ENCODE data around the gene PARD6G. TPM values are rescaled to one million over a fixed set of nuclear protein-coding genes. Genes with fewer than 3 reads are reported as not detected.

PARD6G gene
- total RNA-seq, 2 donors from 2014 or later = not detected

GRCh38 chr18:80198391-80198790 lies 48.9 kb downstream of the PARD6G start:
- ATAC-seq (no peak), DNase-seq (ENCODE audit: low spot score) (no peak)
- Mint-ChIP-seq H3K4me1 (ENCODE audit: low read depth in 2 of 2) (peaks cover 5 to 19% of the 10 kb centered on the region in 2 donors), H3K27ac (no peak overlapping the region), H3K27me3 (peaks cover 17 to 59% of the 10 kb centered on the region in 2 donors), H3K4me3 (no peak overlapping the region), H3K9me3 (no peaks in the 10 kb centered on the region), H3K36me3 (no peaks in the 10 kb centered on the region)

DNA sequence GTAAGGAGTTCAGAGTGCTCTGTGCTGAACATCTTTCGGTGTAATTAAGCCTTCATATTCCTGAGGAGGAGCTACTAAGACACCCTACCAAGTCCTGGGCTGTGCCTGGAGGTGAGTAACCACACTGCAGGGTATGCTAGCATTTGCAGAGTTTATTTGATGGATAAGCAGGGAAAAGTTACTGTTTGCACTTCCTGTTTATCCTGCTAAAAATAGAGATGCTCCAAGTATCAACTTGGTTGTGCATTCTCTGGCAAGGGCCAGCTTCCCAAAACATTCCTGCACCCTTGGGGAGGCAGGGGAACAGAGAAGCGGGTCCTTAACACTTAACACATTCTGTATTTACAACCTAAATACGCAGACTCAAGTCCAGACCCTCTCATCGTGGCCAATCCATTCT lies 49.8 kb downstream of the PARD6G start:
- no peak overlapping the region for H3K4me3 Mint-ChIP-seq

GRCh38 chr18:80196528-80197320 lies 50.6 kb downstream of the PARD6G start:
- ATAC-seq = no peak
- Mint-ChIP-seq H3K36me3 (no peaks in the 10 kb centered on the region), H3K4me1 (ENCODE audit: low read depth in 2 of 2) (peaks cover 5 to 10% of the 10 kb centered on the region in 2 donors), H3K27ac (no peak overlapping the region), H3K4me3 (no peak overlapping the region), H3K9me3 (no peaks in the 10 kb centered on the region), H3K27me3 (peaks cover 20 to 54% of the 10 kb centered on the region in 2 donors)
- DNase-seq (ENCODE audit: low spot score) = no peak

More for the DNA sequence above, 49.8 kb downstream of the PARD6G start:
- H3K27me3 Mint-ChIP-seq = peaks cover 17 to 51% of the 10 kb centered on the region in 2 donors
- H3K27ac Mint-ChIP-seq = no peak overlapping the region
- peaks cover 5 to 11% of the 10 kb centered on the region in 2 donors for H3K4me1 Mint-ChIP-seq (ENCODE audit: low read depth in 2 of 2)
- H3K9me3 Mint-ChIP-seq = no peaks in the 10 kb centered on the region
- no peak for DNase-seq (ENCODE audit: low spot score)
- ATAC-seq = no peak
- H3K36me3 Mint-ChIP-seq = no peaks in the 10 kb centered on the region

- H3K27me3 Mint-ChIP-seq = peaks cover 16 to 45% of the 10 kb centered on the region in 2 donors
- H3K4me3 Mint-ChIP-seq = no peak overlapping the region
- ATAC-seq = no peak
- no peaks in the 10 kb centered on the region for H3K9me3 Mint-ChIP-seq
- H3K36me3 Mint-ChIP-seq = no peaks in the 10 kb centered on the region
- peaks cover 0 to 5% of the 10 kb centered on the region in 2 donors for H3K4me1 Mint-ChIP-seq (ENCODE audit: low read depth in 2 of 2)
- DNase-seq (ENCODE audit: low spot score) = no peak
- H3K27ac Mint-ChIP-seq = no peak overlapping the region
These were observed 52.3 kb downstream of the PARD6G start for GRCh38 chr18:80194874-80195570.

DNA sequence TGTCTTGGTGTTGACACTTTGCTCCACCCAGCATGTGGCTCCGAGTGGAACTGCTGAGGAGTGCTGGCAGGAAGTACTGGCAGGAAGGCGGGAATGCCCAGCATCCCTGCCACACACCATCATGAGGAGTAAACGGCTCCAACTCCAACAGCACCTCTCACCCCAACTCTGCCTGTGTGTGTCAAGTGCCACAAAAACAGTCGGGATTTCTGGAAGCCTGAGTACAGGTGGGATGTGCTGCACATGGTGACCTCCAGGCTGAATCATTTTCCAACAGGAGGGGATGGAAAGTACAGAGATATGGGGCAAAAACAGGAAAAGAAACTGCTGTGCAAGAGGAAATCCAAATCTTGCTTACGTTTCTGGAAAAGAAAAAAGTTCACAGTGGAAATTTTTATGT lies 53.6 kb downstream of the PARD6G start:
- Mint-ChIP-seq H3K27ac (no peak overlapping the region), H3K36me3 (no peaks in the 10 kb centered on the region), H3K4me3 (no peak overlapping the region), H3K4me1 (ENCODE audit: low read depth in 2 of 2) (peaks cover 0 to 5% of the 10 kb centered on the region in 2 donors), H3K27me3 (peaks cover 12 to 38% of the 10 kb centered on the region in 2 donors), H3K9me3 (no peaks in the 10 kb centered on the region)
- ATAC-seq = no peak
- DNase-seq (ENCODE audit: low spot score) = no peak

DNA sequence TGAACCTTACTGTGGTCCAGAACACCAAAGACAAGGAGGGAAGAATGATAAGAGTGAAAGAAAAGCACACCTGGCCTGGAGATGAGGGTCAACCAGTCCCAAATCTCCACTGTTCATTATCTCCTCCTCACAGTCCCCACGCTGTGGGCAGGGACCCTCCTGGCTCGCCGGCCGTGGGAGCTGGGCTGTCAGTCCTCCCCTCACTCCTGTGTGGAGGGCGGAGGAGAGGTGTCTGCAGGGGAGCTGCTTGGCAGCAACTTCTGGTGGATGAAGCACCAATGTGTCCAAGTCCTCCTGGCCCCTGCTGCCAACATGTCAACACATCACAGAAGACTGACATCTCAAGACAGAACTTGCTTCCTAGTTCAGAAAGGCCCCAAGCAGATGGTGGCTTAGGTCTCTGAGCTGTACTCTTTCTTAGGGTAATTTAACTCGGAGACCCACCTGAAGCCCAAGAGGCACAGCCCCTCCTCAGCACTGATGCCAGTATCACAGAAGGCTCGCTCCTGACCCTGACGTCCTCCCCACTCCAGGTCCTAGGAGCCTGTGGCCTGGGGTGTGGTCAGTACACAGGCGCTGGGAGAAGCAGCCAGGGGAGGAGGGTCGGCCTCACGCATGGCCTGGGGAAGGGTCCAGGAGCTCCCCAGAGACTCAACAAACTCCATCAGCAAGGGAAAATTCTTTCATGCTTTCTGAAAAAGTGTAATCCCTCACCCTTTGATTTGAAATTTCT lies 54.5 kb downstream of the PARD6G start:
- no peak for ATAC-seq
- H3K4me3 Mint-ChIP-seq = no peak overlapping the region
- no peak for DNase-seq (ENCODE audit: low spot score)
- peaks cover 12 to 34% of the 10 kb centered on the region in 2 donors for H3K27me3 Mint-ChIP-seq
- H3K4me1 Mint-ChIP-seq (ENCODE audit: low read depth in 2 of 2) = peaks cover 0 to 5% of the 10 kb centered on the region in 2 donors
- no peak overlapping the region for H3K27ac Mint-ChIP-seq
- no peaks in the 10 kb centered on the region for H3K36me3 Mint-ChIP-seq
- H3K9me3 Mint-ChIP-seq = no peaks in the 10 kb centered on the region

DNA sequence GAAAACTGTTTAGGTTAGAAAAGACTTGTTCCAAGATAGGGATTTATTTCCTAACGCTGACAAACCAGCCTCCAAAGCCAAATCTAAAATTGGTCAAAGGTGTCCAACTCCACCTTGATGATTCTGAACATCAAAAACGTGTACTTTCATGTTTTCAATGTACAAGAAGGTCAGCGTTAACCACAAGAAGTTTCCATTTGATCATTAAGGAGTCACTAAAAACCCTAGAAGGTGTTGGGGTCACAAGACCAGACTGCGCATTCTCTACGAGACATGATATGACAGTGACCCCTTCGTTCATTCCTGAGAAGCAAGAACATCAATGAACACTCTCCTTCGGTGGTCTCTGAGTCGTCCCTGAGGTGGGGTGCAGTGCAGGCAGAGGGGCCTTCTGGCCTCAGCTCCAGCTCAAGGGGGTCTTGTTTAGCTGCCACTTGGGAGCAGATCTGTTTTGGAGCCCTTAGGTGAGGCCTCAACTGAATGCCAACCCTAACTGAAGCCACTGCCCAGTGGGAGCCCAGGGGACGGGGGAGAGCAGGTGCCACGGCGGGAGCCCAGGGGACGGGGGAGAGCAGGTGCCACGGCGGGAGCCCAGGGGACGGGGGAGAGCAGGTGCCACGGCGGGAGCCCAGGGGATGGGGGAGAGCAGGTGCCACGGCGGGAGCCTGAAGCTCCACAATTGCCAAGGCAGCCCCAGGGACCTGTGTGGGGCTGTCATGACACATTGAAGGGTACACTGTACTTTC lies 55.2 kb downstream of the PARD6G start:
- no peak for DNase-seq (ENCODE audit: low spot score)

DNA sequence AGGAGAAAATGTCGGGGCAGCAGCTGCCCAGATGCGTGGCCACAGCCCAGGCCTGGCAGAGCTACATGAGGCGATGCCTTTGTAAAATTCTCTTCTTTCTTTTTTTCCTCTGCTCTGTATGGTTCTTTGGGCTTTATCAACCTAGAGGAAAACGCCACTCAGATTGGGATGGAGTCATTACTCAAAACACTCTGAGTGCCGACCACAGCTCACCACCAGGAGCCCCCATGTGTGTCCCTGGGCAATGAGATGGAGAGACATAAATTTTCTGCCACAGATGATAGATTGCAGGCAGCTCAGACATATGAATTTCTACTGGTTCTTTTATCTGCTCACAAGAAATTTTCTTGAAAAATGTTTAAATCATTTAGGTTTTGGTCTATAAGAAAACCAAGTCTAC lies 56.0 kb downstream of the PARD6G start:
- no peak for DNase-seq (ENCODE audit: low spot score)
- H3K9me3 Mint-ChIP-seq = no peaks in the 10 kb centered on the region

More for the DNA sequence above, 55.2 kb downstream of the PARD6G start:
- no peaks in the 10 kb centered on the region for H3K9me3 Mint-ChIP-seq
- ATAC-seq = no peak
- peaks cover 12 to 27% of the 10 kb centered on the region in 2 donors for H3K27me3 Mint-ChIP-seq
- peaks cover 0 to 5% of the 10 kb centered on the region in 2 donors for H3K4me1 Mint-ChIP-seq (ENCODE audit: low read depth in 2 of 2)
- no peaks in the 10 kb centered on the region for H3K36me3 Mint-ChIP-seq
- no peak overlapping the region for H3K27ac Mint-ChIP-seq
- H3K4me3 Mint-ChIP-seq = no peak overlapping the region

GRCh38 chr18:80190311-80190710 lies 57.0 kb downstream of the PARD6G start:
- Mint-ChIP-seq H3K4me3 (no peak overlapping the region), H3K27me3 (peaks cover 10 to 23% of the 10 kb centered on the region in 2 donors), H3K9me3 (peaks cover 5% of the 10 kb centered on the region), H3K4me1 (ENCODE audit: low read depth in 2 of 2) (peaks cover 0 to 5% of the 10 kb centered on the region in 2 donors), H3K27ac (no peak overlapping the region), H3K36me3 (no peaks in the 10 kb centered on the region)
- no peak for ATAC-seq
- no peak for DNase-seq (ENCODE audit: low spot score)

More for the DNA sequence above, 56.0 kb downstream of the PARD6G start:
- H3K36me3 Mint-ChIP-seq = no peaks in the 10 kb centered on the region
- peak in 1 of 2 donors; percentile 58 for ATAC-seq
- H3K27me3 Mint-ChIP-seq = peaks cover 12 to 23% of the 10 kb centered on the region in 2 donors
- peaks cover 0 to 5% of the 10 kb centered on the region in 2 donors for H3K4me1 Mint-ChIP-seq (ENCODE audit: low read depth in 2 of 2)
- H3K4me3 Mint-ChIP-seq = no peak overlapping the region
- no peak overlapping the region for H3K27ac Mint-ChIP-seq

- Mint-ChIP-seq H3K36me3 (no peaks in the 10 kb centered on the region), H3K4me1 (ENCODE audit: low read depth in 2 of 2) (peaks cover 0 to 2% of the 10 kb centered on the region in 2 donors), H3K27ac (no peak overlapping the region), H3K27me3 (peaks cover 10 to 16% of the 10 kb centered on the region in 2 donors), H3K9me3 (peaks cover 5% of the 10 kb centered on the region), H3K4me3 (no peak overlapping the region)
- no peak for ATAC-seq
- DNase-seq (ENCODE audit: low spot score) = no peak
These were observed 57.8 kb downstream of the PARD6G start for GRCh38 chr18:80189531-80189865.

- Mint-ChIP-seq H3K4me3 (no peak overlapping the region), H3K9me3 (peaks cover 5% of the 10 kb centered on the region), H3K27ac (no peak overlapping the region), H3K27me3 (peaks cover 6 to 10% of the 10 kb centered on the region in 2 donors), H3K36me3 (no peaks in the 10 kb centered on the region), H3K4me1 (ENCODE audit: low read depth in 2 of 2) (no peaks in the 10 kb centered on the region)
- ATAC-seq = no peak
- DNase-seq (ENCODE audit: low spot score) = no peak
These were observed 58.4 kb downstream of the PARD6G start for GRCh38 chr18:80188643-80189530.

DNA sequence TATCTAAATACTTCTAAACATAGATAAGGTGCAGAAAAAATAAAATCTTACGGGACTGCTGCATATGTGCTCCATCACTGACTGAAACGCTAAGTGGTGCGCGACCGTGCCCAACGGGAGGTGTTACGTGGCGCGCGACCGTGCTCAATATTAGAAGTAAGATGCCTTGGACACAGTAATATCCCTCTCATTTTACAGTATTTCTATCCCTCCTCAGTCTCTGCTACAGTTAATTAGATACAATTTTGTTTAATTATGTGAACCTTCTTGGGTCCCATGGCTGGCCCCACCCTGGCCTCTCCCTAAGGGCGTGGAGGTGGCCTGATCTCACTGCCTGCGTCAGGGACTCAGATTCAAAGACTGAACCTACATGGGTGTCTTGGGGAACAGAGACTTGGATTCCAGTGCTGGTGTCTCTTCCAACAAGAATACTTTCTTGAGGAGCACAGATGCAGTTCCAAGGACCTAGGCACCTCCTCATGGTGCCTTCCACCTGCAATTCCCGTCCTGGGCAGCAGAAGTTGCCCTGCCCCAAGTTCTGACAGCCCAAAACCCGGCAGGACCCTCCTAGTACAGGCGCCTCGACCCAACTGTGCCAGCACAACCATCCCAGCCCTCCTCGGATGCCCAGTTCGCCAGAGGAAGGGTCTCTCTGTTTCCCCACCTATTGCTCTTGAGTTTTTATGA lies 59.2 kb downstream of the PARD6G start:
- no peak for ATAC-seq
- peaks cover 5% of the 10 kb centered on the region for H3K9me3 Mint-ChIP-seq
- peaks cover 3 to 6% of the 10 kb centered on the region in 2 donors for H3K27me3 Mint-ChIP-seq
- H3K4me3 Mint-ChIP-seq = no peak overlapping the region
- no peak for DNase-seq (ENCODE audit: low spot score)
- no peak overlapping the region for H3K27ac Mint-ChIP-seq
- H3K4me1 Mint-ChIP-seq (ENCODE audit: low read depth in 2 of 2) = no peaks in the 10 kb centered on the region
- no peaks in the 10 kb centered on the region for H3K36me3 Mint-ChIP-seq

All from natural killer cell treated with Interleukin-12 subunit alpha and Interleukin-12 subunit beta and Interleukin-15 and Interleukin-18, amount 100 ng/mL, for 72 hours (primary cell).